Ramos (cell line): ENCODE data around the gene CARD9.

Source experiments
- in situ Hi-C: fragments of 300-500 bp; cut with MboI; formaldehyde crosslinking; loops from one replicate; pipeline ENCODE4 v1.14.3; 2022; ENCODE audit warnings: low sequenced_read_pairs; ENCODE audit not compliant: unreplicated experiment

CARD9 gene

GRCh38 chr9:136314056-136314416 is 59.4 kb downstream of the CARD9 start:
- in situ Hi-C loops, result no loop called here
